CD4-positive, CD25-positive, alpha-beta regulatory T cell (primary cell): ENCODE measurements around the gene CENPE. TPM values are rescaled to one million over a fixed set of nuclear protein-coding genes. Genes with fewer than 3 reads are reported as not detected.
"Not testable (repeated sequence)": the region's sequence is repeated elsewhere in the genome, so short reads cannot be mapped to it uniquely, and the experiment has no call there.

ENCODE experiments used
- ATAC-seq, 2 donors: fragments of 150-1000 bp; cut with Tn5 transposase; one replicate each; pipeline ENCODE4 v1.10.0; 2021; ENCODE audit warnings: low read depth in 2 of 2, moderate number of reproducible peaks in 2 of 2, moderate library complexity in 1 of 2
- DNase-seq, 3 donors: peaks; one replicate each; pipeline versions ENCODE4 v3.0.0 to v3.0.0-alpha.2; 2012 to 2022; ENCODE audit warnings: mixed read lengths in 1 of 3
- H3K27ac ChIP-seq: one replicate; pipeline ENCODE4 v1.7.0; 2013; ENCODE audit warnings: mild to moderate bottlenecking, low read length; ENCODE audit not compliant: insufficient read depth, poor library complexity, severe bottlenecking
- H3K27me3 ChIP-seq: one replicate; pipeline ENCODE4 v1.7.0; 2013; ENCODE audit warnings: low read length; ENCODE audit not compliant: control insufficient read depth, insufficient read depth
- H3K36me3 ChIP-seq: one replicate; pipeline ENCODE4 v1.7.0; 2013; ENCODE audit warnings: mild to moderate bottlenecking, low read length, moderate library complexity; ENCODE audit not compliant: control insufficient read depth, insufficient read depth
- H3K4me1 ChIP-seq: 2 replicates; pipeline ENCODE4 v1.7.0; 2013; ENCODE audit warnings: mild to moderate bottlenecking, low read length; ENCODE audit not compliant: insufficient read depth, control insufficient read depth, poor library complexity, severe bottlenecking
- H3K4me3 ChIP-seq: one replicate; pipeline ENCODE4 v1.7.0; 2013; ENCODE audit warnings: low read depth, mild to moderate bottlenecking, low read length, moderate library complexity
- H3K9me3 ChIP-seq, 2 experiments: 1 replicate in 1 of 2; 2 replicates in 1 of 2; pipeline ENCODE4 v1.7.0; 2013; ENCODE audit warnings: low read length in 2 of 2, mild to moderate bottlenecking in 1 of 2, moderate library complexity in 1 of 2; ENCODE audit not compliant: control insufficient read depth in 2 of 2
- H3K27ac Mint-ChIP-seq, 3 donors: one replicate each; pipeline ENCODE4 v1.8.0; 2020 to 2022; ENCODE audit warnings: mild to moderate bottlenecking in 3 of 3, mixed read lengths in 3 of 3, moderate library complexity in 2 of 3
- H3K27me3 Mint-ChIP-seq: one replicate; pipeline ENCODE4 v1.8.0; 2022; ENCODE audit warnings: mild to moderate bottlenecking, mixed read lengths
- H3K36me3 Mint-ChIP-seq: one replicate; pipeline ENCODE4 v1.8.0; 2020; ENCODE audit warnings: mixed read lengths
- H3K4me1 Mint-ChIP-seq, 4 donors: one replicate each; pipeline ENCODE4 v1.8.0; 2020 to 2022; ENCODE audit warnings: mixed read lengths in 4 of 4, mild to moderate bottlenecking in 1 of 4
- H3K4me3 Mint-ChIP-seq, 4 donors: one replicate each; pipeline ENCODE4 v1.8.0; 2020 to 2022; ENCODE audit warnings: mild to moderate bottlenecking in 4 of 4, mixed read lengths in 4 of 4, moderate library complexity in 3 of 4
- H3K9me3 Mint-ChIP-seq, 7 donors: one replicate each; pipeline ENCODE4 v1.8.0; 2020 to 2022; ENCODE audit warnings: mixed read lengths in 7 of 7, mild to moderate bottlenecking in 3 of 7, moderate library complexity in 2 of 7
- polyA plus RNA-seq, 4 donors: library from polyadenylated mRNA; unstranded; fragments of 300-500 nt; fragmentation: Illumina TruSeq; gene quantifications; one replicate each; pipeline ENCODE4 v1.2.3, GENCODE V29; 2021
- total RNA-seq: library from RNA; stranded (reverse); gene quantifications from one replicate; pipeline ENCODE4 v1.2.3, GENCODE V29; 2022

The CENPE gene
- total and polyA plus RNA-seq, 5 donors from 2014 or later: 0.46 to 17.7 (median 1.00) TPM

- peaks cover 26% of the 10 kb centered on the region for H3K4me1 ChIP-seq
- H3K9me3 ChIP-seq: no peaks in the 10 kb centered on the region
- H3K27me3 ChIP-seq: peaks cover 5% of the 10 kb centered on the region
- Mint-ChIP-seq H3K9me3 (peaks cover 0 to 1% (median 0%) of the 10 kb centered on the region in 7 donors), H3K4me3 (peak overlapping the region; percentile 94 to 99 (median 96)), H3K36me3 (no peaks in the 10 kb centered on the region), H3K4me1 (peaks cover 13 to 27% (median 25%) of the 10 kb centered on the region in 4 donors), H3K27me3 (peaks cover 10% of the 10 kb centered on the region), H3K27ac (peak overlapping the region; percentile 98 to 100 (median 99))
- no peaks in the 10 kb centered on the region for H3K36me3 ChIP-seq
- ATAC-seq (no peak), DNase-seq (no peak)
- peak overlapping the region; percentile 85 for H3K27ac ChIP-seq
- H3K4me3 ChIP-seq: peak overlapping the region; percentile 94
These were observed 866 bp upstream of the CENPE start for GRCh38 chr4:103199009-103199408.

DNA sequence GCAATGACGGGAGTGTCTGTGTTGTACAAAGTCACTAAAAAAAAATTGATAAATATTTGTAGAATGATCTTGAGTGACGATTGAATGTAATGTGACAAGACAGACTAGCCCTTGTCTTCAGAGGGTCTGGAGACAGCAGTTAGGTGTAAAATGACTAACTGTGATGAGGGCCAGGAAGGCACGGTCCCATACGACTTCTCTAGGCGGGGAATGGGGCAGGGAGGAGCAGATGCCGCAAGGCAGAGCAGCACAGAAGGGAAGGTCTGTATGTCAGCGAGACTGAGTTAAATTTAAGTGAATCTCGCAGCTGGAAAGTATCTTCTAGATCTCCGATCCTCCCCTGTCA, 405 bp downstream of the CENPE start:
- H3K36me3 Mint-ChIP-seq: no peaks in the 10 kb centered on the region
- peak overlapping the region; percentile 94 to 99 (median 96) for H3K4me3 Mint-ChIP-seq
- H3K4me1 ChIP-seq: peaks cover 26% of the 10 kb centered on the region
- peak overlapping the region; percentile 94 for H3K4me3 ChIP-seq
- H3K9me3 ChIP-seq: no peaks in the 10 kb centered on the region
- H3K27me3 Mint-ChIP-seq: peaks cover 5% of the 10 kb centered on the region
- peak overlapping the region; percentile 85 for H3K27ac ChIP-seq
- H3K9me3 Mint-ChIP-seq: peaks cover 0 to 1% (median 0%) of the 10 kb centered on the region in 7 donors
- no peak for DNase-seq
- ATAC-seq: peak; percentile 26 to 32
- peak overlapping the region; percentile 80 to 98 (median 94) for H3K27ac Mint-ChIP-seq
- peaks cover 13 to 27% (median 25%) of the 10 kb centered on the region in 4 donors for H3K4me1 Mint-ChIP-seq
- H3K27me3 ChIP-seq: peaks cover 3% of the 10 kb centered on the region
- H3K36me3 ChIP-seq: no peaks in the 10 kb centered on the region

- H3K4me1 Mint-ChIP-seq: peaks cover 13 to 29% (median 24%) of the 10 kb centered on the region in 4 donors
- ATAC-seq: no peak
- peaks cover 19% of the 10 kb centered on the region for H3K4me1 ChIP-seq
- no peak overlapping the region for H3K4me3 Mint-ChIP-seq
- no peaks in the 10 kb centered on the region for H3K27me3 ChIP-seq
- H3K36me3 ChIP-seq: no peaks in the 10 kb centered on the region
- H3K27me3 Mint-ChIP-seq: peaks cover 4% of the 10 kb centered on the region
- no peaks in the 10 kb centered on the region for H3K36me3 Mint-ChIP-seq
- DNase-seq: no peak
- H3K9me3 ChIP-seq: no peaks in the 10 kb centered on the region
- no peak overlapping the region for H3K4me3 ChIP-seq
- peaks cover 0 to 1% (median 0%) of the 10 kb centered on the region in 7 donors for H3K9me3 Mint-ChIP-seq
- H3K27ac Mint-ChIP-seq: no peak overlapping the region
- no peak overlapping the region for H3K27ac ChIP-seq
These were observed 4.7 kb downstream of the CENPE start for GRCh38 chr4:103193457-103193856.

- peaks cover 4 to 13% (median 9%) of the 10 kb centered on the region in 7 donors for H3K9me3 Mint-ChIP-seq
- no peak overlapping the region for H3K27ac Mint-ChIP-seq
- no peak overlapping the region for H3K4me3 Mint-ChIP-seq
- H3K27me3 Mint-ChIP-seq: no peaks in the 10 kb centered on the region
- DNase-seq: no peak
- Histone ChIP-seq H3K27me3 (no peaks in the 10 kb centered on the region), H3K9me3 (peaks cover 12 to 22% of the 10 kb centered on the region in 2 experiments), H3K36me3 (peaks cover 4% of the 10 kb centered on the region), H3K4me1 (no peaks in the 10 kb centered on the region), H3K27ac (no peak overlapping the region), H3K4me3 (no peak overlapping the region)
- peaks cover 6 to 49% (median 17%) of the 10 kb centered on the region in 4 donors for H3K4me1 Mint-ChIP-seq
- H3K36me3 Mint-ChIP-seq: peaks cover 22% of the 10 kb centered on the region
- ATAC-seq: no peak
These were observed 27.1 kb downstream of the CENPE start for GRCh38 chr4:103171006-103171405.

DNA sequence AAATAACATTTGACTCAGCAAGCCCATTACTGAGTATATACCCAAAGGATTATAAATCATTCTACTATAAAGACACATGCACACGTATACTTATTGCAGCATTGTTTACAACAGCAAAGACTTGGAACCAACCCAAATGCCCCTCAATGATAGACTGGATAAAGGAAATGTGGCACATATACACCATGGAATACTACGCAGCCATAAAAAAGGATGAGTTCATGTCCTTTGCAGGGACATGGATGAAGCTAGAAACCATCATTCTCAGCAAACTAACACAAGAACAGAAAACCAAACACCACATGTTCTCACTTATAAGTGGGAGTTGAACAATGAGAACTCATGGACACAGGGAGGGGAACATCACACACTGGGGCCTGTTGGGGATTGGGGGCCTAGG, 28.4 kb downstream of the CENPE start:
- peak overlapping the region in 1 of 3 donors; percentile 6 for H3K27ac Mint-ChIP-seq
- ATAC-seq: not testable (repeated sequence)

GRCh38 chr4:103168993-103169392, 29.1 kb downstream of the CENPE start:
- peaks cover 6 to 47% (median 22%) of the 10 kb centered on the region in 4 donors for H3K4me1 Mint-ChIP-seq
- H3K36me3 ChIP-seq: peaks cover 4% of the 10 kb centered on the region
- H3K27ac Mint-ChIP-seq: no peak overlapping the region

More for the DNA sequence above, 28.4 kb downstream of the CENPE start:
- not testable (repeated sequence) for H3K4me1 ChIP-seq, H3K27me3 Mint-ChIP-seq, H3K4me3 ChIP-seq, H3K27ac ChIP-seq, H3K27me3 ChIP-seq, DNase-seq, H3K4me3 Mint-ChIP-seq, H3K36me3 ChIP-seq
- Mint-ChIP-seq H3K4me1 (peaks cover 6 to 49% (median 20%) of the 10 kb centered on the region in 4 donors), H3K9me3 (peaks cover 4 to 13% (median 9%) of the 10 kb centered on the region in 7 donors), H3K36me3 (peaks cover 22% of the 10 kb centered on the region)
- H3K9me3 ChIP-seq: peaks cover 12 to 22% of the 10 kb centered on the region in 2 experiments

GRCh38 chr4:103162176-103162575, 36.0 kb downstream of the CENPE start:
- Mint-ChIP-seq H3K9me3 (peaks cover 0 to 1% (median 0%) of the 10 kb centered on the region in 7 donors), H3K27me3 (no peaks in the 10 kb centered on the region), H3K4me1 (peaks cover 8 to 16% (median 9%) of the 10 kb centered on the region in 4 donors), H3K36me3 (no peaks in the 10 kb centered on the region), H3K4me3 (no peak overlapping the region), H3K27ac (no peak overlapping the region)
- DNase-seq (no peak), ATAC-seq (no peak)
- Histone ChIP-seq H3K4me1 (peaks cover 3% of the 10 kb centered on the region), H3K27me3 (no peaks in the 10 kb centered on the region), H3K36me3 (no peaks in the 10 kb centered on the region), H3K4me3 (no peak overlapping the region), H3K9me3 (no peaks in the 10 kb centered on the region), H3K27ac (no peak overlapping the region)

More at GRCh38 chr4:103168993-103169392, 29.1 kb downstream of the CENPE start:
- H3K27ac ChIP-seq: no peak overlapping the region
- H3K4me3 Mint-ChIP-seq: no peak overlapping the region
- peaks cover 22% of the 10 kb centered on the region for H3K36me3 Mint-ChIP-seq
- ATAC-seq (no peak), DNase-seq (no peak)
- H3K27me3 ChIP-seq: no peaks in the 10 kb centered on the region
- H3K4me1 ChIP-seq: no peaks in the 10 kb centered on the region
- H3K4me3 ChIP-seq: no peak overlapping the region
- H3K27me3 Mint-ChIP-seq: no peaks in the 10 kb centered on the region
- H3K9me3 ChIP-seq: peaks cover 12 to 22% of the 10 kb centered on the region in 2 experiments
- H3K9me3 Mint-ChIP-seq: peaks cover 2 to 13% (median 9%) of the 10 kb centered on the region in 7 donors

DNA sequence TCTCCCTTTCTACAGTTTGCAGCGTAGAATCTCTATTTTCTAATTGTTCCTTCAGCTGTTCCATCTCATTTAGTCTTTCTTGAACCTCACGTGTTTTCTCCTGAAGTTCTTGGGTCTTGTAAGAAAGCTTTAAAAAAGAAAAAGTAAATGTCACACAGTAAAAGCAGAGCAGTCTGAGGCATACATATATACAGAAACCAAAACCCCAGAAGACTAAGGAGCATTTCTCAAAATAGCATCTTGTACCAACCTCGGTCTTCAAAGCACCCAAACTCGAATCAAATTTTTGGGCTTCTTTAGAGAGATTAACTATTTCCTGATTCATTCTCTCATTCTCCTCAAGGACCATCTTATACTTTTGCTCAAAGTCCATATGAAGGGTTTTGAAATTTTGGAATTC, 39.4 kb downstream of the CENPE start:
- Mint-ChIP-seq H3K27me3 (no peaks in the 10 kb centered on the region), H3K9me3 (peaks cover 0 to 10% (median 1%) of the 10 kb centered on the region in 7 donors), H3K4me1 (peaks cover 5 to 12% (median 8%) of the 10 kb centered on the region in 4 donors), H3K36me3 (no peaks in the 10 kb centered on the region), H3K27ac (peak overlapping the region in 2 of 3 donors; percentile 42 to 74), H3K4me3 (peak overlapping the region in 3 of 4 donors; percentile 53 to 90 (median 54))
- Histone ChIP-seq H3K9me3 (no peaks in the 10 kb centered on the region), H3K27ac (no peak overlapping the region), H3K27me3 (no peaks in the 10 kb centered on the region), H3K36me3 (no peaks in the 10 kb centered on the region), H3K4me1 (peaks cover 3% of the 10 kb centered on the region), H3K4me3 (peak overlapping the region; percentile 46)
- DNase-seq: peak in 1 of 3 donors; percentile 7
- ATAC-seq: no peak
